ENCODE results near the gene TMEM213.

TMEM213 gene

DNA sequence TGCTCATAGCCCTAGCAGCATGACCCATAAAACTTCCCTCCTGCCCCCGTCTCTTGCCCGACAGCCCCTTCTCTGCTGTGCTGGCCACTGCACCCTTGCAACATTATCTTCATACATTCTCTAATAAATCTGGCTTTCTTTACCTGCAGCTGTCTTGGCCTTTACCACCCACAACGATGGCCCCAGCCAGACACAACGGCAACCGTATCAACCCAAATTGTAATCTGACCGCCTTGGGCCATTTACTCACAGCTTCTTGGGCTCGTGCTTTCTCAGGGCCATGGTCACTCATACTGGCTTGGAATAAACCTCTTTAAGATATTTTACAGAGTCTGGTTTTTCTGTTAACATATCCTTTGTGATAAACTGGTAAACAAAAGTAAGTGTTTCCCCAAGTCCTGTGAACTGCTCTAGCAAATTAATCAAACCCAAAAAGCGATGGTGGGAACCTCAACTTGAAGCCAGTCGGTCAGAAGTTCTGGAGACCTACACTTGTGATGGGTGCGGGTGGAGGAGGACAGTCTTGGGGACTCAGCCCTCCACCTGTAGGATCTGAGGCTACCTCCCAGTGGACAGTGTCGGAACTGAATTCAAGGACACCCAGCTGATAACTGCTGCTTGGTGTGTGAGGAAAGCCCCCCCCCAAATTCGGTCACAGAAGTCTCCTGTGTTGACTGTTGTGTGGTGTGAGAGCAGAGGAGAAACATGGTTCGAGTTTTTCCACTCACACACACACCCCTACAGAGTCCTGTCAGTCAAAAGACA, 87.8 kb downstream of the TMEM213 start:
- TF ChIP-seq GATA2 (IDR thresholded peaks at IDR 0.05; ENCODE audit: low read depth, low read length), result no peak
- no peak for TF ChIP-seq GATA3 (IDR thresholded peaks at IDR 0.05; ENCODE audit: low read depth, low read length)

DNA sequence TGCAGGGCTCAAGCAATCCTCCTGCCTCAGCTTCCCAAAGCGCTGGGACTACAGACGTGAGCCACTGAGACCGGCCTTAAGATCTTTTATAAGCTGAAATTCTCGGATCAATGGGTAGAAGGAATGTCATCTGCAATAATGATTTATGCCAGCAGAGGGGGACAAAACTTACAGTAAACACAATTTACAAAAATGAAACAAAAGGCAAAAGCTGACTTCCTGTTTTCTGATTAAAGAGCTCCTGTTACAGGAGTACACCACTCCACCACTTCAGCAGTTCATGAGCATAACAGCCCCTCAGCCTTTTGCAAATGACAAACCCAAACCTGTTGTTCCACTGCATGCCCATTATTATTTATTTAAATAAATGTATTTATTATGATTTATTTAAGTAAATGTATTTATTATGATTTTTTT, 88.7 kb downstream of the TMEM213 start:
- TF ChIP-seq GATA3 (IDR thresholded peaks at IDR 0.05; ENCODE audit: low read depth, low read length) (no peak), GATA2 (IDR thresholded peaks at IDR 0.05; ENCODE audit: low read depth, low read length) (no peak)

DNA sequence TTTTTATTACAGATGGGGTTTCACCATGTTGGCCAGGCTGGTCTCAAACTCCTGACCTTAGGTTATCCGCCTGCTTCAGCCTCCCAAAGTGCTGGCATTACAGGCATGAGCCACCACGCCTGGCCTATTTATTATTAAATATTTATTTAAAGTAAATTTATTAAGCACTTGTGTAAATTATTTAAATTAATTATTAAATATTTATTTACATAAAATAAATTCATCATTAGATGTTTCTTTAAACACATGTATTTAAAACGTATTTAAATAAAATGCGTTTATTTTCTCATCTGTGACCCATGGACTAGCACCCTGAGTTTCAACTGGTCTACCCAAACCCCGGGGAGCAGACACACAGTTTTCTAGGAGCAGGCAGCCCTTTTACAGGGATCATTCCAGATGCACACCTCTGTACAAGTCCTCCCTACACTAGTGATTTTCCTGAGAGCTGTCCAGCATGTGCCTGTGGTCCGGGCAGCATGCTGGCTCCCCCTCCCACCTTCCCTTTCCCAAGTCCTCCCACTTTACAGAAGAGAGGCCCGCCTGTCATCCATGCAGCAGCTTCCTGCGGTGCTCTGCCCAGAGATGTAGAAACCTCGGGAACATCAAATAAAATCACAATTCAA, 89.4 kb downstream of the TMEM213 start:
- TF ChIP-seq GATA2 (IDR thresholded peaks at IDR 0.05; ENCODE audit: low read depth, low read length), result no peak
- no peak for TF ChIP-seq GATA3 (IDR thresholded peaks at IDR 0.05; ENCODE audit: low read depth, low read length)

All from SH-SY5Y (cell line).